HG03442 (cell line): ENCODE data around the gene BTBD9.

Experiments
- ATAC-seq: cut with Tn5 transposase; IDR thresholded peaks from one replicate; pipeline ENCODE4 v1.9.1; 2021; ENCODE audit warnings: mild to moderate bottlenecking, moderate library complexity; ENCODE audit not compliant: unreplicated experiment

Gene BTBD9

DNA sequence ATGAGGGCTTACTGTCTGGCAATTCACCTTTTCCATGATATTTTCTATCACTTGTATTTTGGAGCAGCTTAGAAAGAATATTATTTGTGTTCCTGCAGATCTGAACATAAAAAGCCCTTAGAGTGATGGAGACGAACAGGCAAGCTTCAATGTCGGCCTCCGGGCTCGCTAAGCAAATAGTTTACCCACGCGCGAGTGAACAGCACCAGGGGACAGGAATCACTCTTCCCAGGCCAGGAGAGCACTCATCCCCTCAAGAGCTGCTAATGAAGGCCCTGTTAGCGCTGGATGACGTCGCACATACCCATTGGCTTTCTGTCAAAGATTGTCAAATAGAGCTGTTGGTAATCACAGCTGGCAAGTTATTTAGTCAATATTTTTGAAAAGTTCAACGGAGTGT, 424.5 kb downstream of the BTBD9 start:
- ATAC-seq, result no peak

DNA sequence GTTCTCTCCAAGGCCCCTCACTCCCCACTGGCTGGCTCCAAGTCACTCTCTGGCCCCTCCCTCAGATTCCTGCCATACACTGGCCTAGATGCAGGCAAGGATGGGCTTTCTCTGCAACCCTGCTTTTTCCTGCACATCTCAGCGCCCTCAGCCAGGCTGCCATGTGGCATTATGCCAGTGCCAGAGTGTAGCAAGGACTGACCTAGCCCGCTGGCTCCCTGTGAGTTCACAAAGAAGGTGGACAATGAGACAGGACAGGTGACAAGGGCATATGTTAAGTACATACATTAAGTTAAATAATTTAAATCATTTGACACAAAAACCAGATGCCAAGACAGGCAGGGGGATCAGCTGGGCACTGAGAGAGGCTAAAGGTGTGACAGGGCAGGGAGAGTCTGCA, 425.6 kb downstream of the BTBD9 start:
- ATAC-seq, result no peak

DNA sequence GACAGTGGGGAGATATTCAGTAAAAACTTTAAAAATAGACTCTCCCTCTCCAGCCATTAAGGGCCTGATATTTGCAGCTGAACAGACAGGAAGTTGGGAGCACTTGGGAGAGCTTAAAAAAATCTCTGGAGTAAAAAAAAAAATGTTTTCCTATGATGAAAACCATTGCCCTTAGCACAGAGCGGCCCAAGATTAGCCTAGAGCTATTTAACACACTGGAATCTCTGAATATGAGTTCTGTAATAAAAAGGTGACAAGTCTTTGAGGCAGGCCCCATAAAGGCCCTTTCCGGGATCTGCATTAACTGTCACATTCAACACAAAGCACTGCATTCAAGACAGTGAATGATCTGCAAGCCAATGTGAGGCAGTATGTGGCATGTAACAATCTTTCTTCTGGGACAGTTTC, 426.5 kb downstream of the BTBD9 start:
- no peak for ATAC-seq

DNA sequence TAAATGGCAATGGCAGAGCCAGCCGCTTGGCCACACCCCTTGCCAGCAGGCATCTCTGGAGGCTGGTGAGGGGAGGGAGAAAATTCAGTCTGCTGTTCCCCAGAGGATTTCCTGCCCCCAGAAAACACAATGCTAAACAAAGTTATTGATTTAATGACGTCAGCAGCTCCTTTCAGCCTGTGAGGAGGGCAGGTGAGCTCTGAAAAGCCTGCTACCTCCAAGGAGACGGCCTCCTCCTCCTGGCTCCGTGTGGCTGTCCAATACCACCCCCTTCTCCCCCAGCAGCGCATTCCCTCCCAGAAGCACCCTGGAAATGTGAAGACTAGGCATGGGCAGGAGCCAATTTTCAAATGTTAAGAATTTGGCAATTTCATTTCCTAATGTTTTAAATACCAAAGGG, 427.1 kb downstream of the BTBD9 start:
- ATAC-seq, result no peak

DNA sequence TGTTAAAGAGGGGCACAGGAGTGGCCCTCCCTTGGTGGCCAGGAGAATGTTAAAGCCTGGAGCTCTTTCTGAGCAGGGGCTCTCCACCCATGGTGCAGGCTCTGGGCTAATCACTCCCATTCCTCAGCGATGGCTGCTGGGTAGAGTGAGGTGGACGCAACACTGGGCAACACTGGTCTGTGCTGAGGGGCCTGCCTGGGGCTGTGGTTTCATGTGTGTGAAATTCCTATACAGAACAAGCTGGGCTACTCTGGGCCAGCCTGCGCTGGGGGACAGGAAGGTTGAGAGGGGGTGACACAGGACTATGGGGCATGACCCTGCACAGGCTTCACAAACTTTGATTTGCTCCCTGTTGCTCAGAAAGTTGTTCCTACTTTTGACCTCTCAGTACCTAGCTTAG, 427.6 kb downstream of the BTBD9 start:
- ATAC-seq, result no peak

DNA sequence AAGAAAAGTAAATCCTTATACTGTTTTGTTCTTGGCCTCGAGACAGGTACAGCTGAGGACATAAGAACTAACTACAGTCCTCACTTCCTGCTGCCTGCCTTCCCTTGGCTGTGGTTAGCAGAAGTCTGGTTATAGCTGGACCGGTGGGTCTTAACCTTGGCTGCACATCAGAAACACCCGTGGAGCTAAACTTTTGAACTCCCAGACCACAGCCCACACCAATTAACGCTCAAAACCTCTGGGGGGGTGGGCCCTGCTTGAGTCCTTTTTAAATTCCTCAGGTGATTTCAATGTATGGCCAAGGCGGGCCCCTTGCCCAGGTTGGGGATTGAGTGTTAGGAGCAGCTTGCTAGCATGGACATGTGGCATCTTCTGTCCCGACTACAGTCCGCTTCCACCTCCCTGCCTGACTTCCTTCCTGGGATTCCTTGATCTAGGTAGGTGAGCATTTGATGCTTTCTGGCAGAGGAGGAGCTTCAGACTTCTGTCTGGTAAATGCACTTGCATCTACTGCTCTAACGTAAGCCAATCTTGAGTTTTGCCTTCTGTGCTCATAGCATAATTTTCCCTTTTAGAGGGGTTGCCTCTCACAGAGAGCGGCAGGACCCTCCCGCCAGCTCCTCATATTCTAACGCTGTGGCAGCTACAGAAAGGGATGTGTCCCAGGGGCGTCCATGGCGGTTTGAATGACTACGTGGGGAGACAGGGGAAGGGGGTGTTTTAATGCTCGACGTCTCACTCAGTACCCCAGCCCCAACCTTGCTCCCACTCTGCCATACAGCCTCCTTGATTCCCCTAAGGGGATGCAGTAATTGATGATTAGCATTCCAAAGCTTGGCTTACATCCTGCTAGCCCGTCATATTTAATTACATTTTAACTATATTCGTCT, 430.1 kb downstream of the BTBD9 start:
- no peak for ATAC-seq

DNA sequence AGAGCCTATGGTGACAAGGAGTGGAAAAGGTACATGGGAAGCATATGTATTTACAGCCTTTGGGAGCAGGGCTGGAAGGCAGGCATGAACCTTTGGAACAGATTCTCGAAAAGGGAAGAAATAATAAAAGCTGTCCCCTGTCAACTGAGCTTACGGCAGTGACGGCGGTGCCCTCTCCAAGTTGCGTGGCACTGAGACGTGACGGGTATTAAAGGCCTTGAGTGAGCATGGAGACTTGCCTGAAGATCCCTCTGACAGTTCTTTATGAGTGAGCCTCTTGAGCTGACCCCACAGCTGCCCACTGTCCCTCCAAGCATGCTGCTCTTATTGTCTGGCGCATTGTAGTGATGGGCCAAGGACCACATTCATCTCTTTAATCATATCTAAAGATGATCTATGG, 431.7 kb downstream of the BTBD9 start:
- no peak for ATAC-seq

DNA sequence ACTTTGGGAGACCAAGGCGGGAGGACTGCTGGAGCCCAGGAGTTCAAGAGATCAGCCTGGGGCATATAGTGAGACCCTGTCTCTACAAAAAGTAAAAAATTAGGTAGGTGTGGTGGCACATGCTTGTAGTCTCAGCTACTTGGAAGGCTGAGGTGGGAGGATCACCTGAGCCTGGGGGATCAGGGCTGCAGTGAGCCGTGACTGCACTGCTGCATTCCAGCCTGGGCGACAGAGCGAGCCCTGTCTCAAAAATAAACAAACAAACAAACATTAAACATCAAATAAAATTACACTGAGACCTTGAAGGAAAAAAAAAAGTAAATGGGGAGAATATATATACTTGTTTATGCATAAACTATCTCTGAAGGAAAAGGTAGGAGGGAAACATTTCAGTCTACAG, 432.4 kb downstream of the BTBD9 start:
- no peak for ATAC-seq

DNA sequence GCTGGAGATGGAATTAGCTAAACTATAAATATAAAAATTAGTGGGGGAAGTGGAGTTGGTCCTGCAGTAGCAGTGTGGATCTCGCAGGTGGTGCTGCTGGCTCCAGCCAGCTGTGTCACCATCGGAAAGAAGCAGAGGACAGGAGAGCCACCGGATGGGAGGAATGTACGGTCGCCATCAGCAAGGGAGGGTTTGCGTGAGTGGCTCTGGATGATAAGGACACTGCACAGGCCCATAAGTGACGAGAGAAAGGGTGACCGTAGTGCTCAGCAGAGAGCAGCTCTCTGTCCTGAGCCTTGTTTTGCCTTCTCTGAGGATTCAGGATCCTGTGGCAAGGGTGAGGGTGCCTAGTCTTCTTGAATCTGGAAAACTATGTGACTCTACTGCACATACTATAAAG, 441.5 kb downstream of the BTBD9 start:
- no peak for ATAC-seq

DNA sequence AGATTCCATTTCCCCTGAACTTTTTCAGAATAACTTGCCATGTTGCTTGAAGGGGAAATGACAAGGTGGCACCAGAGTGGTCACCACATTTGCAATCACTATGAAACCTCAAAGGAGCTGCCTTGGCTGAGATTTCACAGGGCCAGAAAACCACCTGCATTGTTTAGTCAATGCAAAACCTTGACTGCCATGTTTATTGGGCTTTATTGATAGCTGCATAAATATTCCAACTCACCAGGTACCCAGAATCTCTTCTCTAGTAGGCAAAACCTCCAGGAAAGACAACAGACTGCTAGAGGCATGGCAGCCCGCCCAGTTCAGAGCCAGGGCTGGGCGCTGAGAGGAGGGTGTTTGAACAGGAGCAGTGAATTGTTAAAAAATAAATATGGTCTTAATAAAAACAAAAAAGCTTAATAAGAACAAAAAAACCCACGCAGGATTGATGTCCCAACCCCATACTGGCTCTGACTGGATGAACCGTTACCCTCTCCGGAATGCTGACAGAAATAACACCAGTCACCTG, 444.6 kb downstream of the BTBD9 start:
- no peak for ATAC-seq

DNA sequence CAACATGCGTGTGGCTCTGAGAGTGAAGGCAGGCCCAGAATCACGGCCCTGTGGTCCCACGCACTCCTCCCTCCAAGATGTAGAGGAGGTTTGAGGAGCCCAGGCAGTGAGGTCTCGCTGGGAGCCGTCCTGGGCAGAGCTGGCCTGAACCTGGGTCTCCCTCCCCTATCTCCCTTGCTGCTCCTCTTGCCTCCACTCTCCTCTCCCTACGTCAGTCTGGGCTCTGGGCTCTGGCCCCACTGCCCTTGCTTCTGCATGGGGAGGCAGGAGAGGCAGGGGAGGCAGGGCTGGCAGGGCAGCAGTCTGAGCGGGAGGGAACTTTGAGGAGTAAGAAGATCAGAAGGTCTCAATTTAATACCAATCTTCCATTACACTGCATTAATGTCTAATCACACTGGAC, 445.1 kb downstream of the BTBD9 start:
- ATAC-seq, result no peak

DNA sequence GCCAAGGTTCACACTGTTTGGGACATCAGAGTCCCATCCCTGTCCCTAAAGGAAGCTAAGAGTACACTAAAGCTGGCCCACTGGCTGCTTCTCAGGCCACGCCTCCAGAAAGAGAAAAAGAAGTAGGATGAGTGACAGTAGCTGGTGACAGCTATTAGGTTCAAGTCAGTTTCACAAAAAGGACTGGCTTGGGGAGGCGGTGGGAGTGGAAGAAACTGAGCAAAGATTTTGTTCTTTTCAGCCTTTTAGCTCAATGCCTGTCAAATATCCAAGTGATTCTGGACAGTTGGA, 445.5 kb downstream of the BTBD9 start:
- no peak for ATAC-seq

DNA sequence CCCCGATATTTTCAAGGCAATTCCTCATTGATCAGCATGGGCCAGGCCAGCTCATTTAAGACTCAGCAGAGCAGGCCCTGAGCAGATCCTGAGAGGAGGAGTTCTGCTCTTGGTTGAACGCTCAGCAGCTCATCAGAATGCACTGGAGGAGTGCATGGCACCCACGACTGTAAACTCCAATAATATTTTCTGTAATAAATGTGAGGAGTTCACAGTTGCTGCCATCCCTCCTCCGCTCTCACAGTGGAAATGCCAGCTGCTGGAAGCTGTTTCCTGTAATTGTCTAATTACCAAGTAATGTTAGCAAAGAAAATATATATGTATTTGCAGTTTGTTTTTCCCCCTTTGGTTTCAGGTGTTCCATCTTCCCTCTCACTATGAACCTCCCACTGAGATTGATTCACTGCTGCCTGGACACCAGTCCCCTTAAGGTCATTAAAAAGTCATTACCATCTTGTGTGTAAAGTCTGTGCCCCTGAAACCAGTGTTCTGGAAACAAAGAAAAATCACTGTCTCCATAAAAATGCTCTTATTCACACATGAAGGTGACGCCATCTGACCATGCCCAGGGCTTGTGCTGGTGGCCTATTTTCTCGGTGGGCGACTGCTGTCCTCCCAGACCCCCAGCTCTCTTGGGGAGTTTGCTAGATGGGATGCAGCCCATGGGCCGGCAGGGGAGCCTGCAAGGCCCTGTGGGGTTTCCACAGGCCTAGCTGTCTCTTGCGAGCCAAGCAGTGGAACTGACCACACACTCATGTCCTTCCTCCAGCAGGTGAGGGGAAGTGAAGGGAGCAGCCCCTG, 446.0 kb downstream of the BTBD9 start:
- ATAC-seq, result no peak

DNA sequence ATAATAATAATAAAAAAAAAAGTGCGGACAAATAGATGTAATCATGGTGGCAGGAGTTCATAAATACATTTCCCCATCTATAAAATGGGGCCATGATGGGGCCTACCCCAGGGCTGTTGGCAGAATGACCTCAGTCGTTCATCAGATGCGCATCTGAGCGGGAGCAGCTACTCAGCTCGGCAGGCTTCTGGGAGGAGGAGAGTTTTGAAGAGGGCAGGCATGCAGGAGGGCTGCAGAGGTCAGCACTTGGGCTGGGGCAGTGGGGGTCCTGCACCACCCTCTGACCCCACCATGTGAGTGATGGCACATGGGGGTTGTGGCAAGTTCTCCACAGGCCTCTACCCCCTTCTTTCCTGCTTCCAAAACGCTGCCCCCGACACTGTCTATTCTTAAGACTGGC, 446.7 kb downstream of the BTBD9 start:
- no peak for ATAC-seq

DNA sequence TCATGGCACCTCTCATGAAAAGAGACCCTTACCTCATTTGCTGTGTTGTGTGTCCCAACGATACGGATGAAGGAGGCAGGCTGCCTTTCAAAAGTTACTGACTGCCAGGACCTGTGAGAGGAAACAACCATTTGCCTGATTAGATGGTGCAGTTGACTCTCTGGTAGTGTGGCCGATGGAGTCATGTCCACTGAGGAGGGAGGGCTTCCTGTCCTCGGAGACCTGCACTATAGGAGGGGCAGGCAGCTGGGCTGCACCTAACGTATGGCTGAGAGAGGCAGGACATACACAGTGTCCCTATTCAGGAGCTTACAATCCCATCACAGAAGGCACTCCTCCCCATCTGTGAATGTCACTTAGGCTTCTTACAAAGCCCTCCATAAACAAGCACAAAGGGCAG, 447.2 kb downstream of the BTBD9 start:
- ATAC-seq, result no peak

DNA sequence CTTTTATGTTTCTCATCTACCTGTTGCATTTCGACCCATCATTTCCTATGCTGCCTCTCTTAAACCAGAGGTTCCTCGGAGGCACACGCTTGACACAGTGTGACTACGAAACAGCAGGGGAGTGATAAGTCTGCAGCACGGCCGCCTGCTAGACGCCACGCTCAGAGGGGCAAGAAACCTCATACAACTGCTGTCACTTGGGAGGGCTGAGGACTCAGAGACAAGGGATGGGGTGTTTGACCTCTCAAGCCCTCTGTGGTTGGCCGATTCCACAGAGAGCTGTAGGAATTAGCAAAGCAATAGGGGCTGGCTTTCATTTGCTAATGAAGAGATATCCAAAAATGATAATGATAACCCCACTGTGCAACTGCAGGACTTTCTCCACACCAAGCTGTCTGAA, 447.7 kb downstream of the BTBD9 start:
- no peak for ATAC-seq

DNA sequence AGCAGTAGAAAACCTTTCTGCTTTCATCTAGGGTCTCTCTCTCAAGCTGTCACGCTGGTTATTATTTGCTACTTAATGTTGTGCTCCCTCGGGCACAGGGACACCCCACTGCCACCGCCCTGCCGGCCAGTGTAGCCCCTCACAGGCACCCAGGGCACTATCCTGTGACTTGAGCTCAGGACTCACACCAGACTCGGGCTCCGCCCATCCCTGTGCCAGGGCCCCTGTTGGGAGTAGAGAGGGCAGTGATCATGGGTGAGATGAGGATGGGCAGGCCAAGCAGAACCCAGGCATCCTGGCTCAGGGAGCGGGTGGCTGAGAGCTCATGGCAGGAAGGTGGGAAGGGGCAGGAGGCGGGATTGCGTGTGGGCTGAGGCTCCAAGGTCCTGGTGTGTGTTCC, 448.3 kb downstream of the BTBD9 start:
- no peak for ATAC-seq

DNA sequence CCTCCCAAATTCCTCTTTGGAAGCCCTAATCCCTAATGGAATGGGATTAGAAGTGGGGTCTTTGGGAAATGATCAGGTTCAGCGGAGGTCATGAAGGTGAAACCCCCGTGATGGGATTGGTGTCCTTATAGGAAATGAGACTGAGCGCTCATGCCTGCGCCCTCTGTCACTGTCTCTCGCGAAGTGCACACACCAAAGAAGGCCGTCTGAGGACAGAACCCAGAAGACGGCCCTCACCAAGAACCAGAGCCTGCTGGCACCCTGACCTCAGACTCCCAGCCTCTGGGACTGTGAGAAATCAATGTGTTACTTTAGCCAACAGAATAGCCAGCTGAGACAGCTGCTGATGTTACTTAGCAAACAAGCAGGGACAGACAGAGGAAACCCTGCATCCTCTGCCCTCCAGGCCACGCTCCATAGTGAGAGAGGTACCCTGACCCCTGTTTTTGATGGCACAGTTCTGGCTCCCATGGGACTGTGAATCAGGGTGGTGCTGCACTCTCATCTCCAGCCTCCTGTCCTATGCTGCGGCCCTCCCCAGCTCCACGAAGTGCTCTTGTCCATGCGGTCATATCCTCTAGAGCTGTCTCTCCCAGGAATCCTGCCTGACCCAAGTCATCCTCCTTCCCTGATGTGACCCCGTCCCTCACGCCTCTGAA, 450.9 kb downstream of the BTBD9 start:
- ATAC-seq, result no peak

DNA sequence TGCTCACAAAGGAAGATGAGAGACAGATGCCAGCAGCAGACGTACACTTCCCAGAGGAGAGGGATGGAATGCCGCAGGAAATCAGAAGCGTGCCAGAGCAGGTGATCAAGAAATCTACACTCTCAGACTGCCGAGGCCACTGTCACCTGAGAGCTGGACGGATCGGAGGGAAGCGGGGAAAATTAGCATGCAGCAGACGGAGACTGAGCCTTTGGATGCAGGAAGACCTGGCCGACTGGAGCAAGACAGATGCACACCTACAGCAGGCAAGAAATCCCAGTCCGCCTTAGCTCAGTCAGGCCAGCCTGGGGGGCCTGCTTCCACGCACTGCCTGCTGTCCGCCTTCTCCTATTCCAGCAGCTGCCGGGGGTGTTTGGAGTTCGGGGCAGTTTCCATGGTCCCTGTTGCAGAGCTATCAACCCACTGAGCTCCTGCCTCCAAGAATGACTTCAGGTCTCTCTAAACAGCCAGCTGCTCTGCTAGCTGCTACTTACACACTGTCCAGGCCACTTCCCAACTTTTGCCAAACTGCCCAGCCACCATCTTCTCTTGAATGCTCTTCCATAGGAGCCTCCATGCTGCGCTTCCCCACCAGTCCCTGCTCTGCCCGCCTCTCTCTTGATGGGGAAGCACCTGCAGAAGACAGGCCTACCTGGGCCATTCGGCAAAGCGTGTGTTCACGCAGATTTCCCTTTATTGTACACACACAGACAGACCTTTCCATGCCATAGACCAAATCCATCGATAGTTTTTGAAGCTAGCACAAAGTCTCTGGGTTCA, 451.7 kb downstream of the BTBD9 start:
- ATAC-seq, result no peak

DNA sequence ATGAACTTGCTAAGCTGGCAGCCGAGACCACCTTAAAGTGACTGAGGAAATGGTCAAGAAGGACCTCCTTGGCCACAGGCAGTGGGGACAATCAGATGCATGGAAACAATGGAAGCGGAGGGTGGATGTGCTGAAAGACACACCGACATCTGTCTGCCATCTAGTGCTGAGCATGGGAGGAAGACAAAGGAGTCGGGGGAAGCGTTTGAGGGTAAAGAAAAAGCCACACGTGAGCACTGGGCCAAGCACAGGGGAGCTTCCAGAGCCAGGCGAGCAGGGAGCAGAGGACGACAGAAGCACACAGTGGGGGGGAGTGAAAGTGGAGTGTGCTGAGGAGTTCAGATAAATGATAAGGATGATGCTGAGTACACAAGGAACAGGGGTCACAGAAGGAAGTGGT, 452.4 kb downstream of the BTBD9 start:
- ATAC-seq, result no peak

DNA sequence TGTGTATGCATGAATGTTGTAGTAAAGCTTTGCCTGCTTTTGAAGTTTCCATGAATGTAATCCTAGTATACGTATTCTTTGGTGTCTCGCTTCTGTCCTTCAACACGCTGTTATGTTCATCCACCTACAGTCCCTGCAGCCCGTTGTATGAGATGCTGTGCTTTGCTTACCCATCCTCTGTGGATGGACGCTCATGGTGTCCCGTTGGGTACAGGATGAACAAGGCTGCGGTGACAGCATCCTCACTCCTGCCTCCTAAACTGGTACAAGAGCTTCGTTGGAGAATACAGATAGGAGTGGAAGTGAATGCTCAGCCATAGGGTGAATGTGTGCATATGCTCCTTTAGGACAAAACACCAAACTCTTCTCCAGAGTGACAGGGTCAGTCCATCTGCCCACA, 454.0 kb downstream of the BTBD9 start:
- ATAC-seq, result no peak
